Measurements from ENCODE around the gene ADAMTS2.
A peak's percentile ranks its signal among the peaks of the same experiment; 100 is the strongest.

The ADAMTS2 gene

DNA sequence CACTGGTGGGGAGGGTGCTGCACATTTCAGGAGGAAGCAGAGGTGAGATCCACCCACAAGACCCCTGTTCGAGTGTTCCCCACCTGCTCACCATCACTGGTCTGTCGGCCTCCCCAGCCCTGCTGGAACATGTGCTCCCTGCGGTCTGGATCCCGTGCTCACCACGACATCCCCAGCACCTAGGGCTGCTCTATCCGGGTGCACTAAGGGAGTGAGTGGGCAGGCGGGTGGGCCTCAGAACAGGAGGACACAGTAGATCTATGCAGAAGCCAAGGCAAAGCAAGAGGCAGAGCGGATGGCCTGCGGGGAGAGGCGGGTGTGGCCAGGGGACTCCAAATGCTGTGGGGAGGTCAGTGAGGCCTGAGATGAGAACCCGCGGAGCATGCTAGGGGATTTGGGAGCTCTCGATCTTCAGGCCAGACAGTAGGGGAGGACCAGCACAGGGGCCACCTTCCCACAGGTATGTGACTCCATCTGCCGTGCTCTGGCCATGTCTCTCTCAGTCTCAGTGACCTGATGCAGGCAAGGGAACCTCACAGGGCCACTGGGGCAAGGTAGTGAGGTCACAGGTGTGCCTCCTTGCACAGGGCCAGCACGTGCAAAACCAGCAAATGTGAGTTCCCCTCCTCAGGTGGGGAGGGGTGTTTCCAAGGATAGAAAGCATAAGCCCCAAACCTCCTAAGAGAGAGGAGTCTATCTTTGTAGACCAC, 150.9 kb downstream of the ADAMTS2 start:
- no peak for DNase-seq (ENCODE audit: low read depth)

- no peak for DNase-seq (ENCODE audit: low read depth)
Observed at GRCh38 chr5:179193746-179194145, 151.5 kb downstream of the ADAMTS2 start.

- DNase-seq (ENCODE audit: low read depth) = no peak
Observed at GRCh38 chr5:179192891-179193470, 152.3 kb downstream of the ADAMTS2 start.

DNA sequence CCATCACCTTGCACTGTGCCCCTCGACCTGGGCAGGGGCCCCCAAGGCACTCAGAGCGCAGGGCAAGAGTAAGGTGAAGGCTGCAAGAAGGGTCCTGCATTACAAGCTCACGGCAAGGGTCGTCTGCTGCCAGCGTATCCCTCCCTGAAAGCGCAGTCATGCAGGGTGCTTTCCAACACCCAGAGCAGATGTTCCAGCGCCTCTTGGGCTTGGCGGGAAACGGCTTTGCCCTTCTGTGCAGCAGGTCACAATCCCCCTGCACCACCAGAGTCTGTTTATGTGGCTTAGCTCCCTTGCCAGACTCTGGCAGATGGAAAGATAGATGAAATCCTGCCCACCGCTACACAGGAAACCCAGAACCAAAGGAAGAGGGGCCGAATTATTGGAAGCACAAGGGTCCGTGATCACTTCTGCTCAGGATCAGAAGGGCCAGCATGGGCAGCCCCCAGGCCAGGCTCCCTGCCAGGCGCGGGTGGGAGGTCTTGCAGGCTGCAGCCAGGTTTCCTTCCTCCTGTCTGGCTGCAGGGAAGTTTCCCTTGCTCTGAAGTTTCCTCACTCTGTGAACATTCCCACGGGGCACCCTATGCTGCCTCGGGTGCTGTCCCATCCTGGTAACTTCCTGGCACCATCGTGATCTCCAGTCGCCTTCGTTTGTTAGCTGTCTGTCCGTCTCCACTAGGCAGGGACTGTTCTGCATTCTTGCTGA, 152.9 kb downstream of the ADAMTS2 start:
- no peak for DNase-seq (ENCODE audit: low read depth)

DNA sequence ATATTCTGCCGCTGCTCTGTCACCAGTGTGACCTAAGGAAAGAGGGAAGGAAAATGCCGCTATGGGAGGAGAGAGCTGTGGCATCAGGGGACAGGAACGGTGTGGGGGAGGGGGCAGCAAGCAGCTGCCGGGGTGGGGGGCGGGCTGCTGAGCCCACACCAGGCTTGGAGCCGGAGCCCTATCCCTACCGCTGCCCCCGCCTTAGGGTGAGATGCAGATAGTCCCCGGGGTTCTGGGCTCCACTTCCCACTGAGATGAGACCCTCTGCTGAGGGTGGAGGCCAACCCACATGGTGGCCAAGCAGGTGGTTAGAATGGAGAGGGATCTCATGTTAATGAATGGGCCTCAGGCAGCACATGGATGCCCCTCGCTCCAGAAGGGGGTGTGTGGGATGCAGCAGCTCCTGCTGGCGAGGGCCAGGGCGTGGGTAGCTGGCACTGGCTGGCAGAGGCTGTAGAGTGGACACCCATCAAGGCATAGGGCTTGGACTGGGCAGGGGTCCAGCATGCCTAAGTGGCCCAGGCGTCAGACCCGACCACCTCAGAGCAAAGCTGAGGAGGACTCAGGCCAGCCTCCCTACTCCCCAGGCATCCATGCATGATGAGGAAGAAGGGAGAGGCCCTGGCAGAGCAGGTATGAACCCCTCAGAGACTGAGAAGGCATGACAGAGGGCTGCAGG, 153.6 kb downstream of the ADAMTS2 start:
- no peak for DNase-seq (ENCODE audit: low read depth)

- no peak for DNase-seq (ENCODE audit: low read depth)
Observed at GRCh38 chr5:179190851-179191505, 154.3 kb downstream of the ADAMTS2 start.

DNA sequence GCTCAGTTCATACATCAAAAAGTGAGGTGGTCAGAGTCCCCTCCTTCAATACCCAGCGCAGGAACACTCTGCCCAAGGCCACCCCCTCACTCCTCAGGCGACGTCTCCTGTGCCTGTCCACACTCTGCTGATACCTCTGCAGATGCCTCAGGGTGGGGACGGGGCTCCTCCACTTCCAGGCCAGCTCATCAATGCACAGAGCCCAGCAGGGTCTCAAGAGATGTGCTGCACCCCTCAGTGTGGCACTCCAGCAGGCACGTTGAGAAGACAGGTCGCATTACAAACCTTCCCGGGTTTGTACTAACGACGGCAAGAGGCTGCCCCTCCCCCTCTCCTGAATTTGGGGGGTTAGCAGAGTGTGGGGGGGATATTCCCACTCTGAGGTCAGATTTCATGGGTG, 156.6 kb downstream of the ADAMTS2 start:
- no peak for DNase-seq (ENCODE audit: low read depth)

DNA sequence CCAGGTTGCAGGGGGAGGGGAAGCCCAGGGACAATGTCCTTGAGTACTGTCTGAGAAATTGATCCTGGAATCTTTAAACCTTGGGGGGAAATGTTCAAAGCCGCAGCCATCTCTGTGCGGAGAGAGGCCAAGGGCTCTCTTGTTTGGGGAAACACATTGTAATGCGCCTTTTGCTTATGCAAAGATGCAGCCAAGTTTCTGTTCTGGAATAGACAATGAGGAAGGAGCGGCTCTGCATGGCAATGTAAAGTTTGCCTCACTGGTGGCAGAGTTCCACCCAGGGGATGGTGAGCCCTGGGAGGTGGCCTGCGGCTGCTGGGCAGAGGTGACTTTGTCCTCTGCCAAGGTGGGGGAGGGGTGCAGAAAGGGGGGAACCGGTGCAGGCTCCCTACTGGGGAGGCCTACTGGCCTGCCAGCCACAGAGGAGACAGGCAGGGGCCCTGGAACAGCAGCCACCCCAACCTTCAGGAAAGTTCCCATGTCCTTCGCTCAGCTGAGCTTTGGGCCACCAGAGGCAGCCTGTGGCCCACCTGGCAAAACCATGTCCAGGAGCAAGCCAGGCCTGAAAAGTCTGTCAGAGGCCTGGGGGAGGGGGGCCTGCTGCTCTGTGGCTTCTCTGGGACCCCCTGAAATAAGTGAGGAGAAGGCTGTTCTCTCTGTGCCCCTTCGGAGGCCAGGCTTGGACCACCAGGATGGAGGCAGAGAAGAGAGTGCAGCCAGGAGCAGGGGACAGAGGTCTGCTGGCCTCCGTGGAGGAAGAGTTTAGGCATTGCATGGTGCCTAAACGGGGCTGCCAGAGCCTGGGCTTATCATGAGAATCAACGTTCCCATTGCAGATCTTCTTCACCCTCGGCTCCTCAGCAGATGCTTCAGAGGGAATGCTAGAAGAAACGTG, 157.3 kb downstream of the ADAMTS2 start:
- DNase-seq (ENCODE audit: low read depth) = no peak

GRCh38 chr5:179187229-179187678, 158.0 kb downstream of the ADAMTS2 start:
- peak; percentile 25 for DNase-seq (ENCODE audit: low read depth)

GRCh38 chr5:179186801-179187200, 158.5 kb downstream of the ADAMTS2 start:
- no peak for DNase-seq (ENCODE audit: low read depth)

DNA sequence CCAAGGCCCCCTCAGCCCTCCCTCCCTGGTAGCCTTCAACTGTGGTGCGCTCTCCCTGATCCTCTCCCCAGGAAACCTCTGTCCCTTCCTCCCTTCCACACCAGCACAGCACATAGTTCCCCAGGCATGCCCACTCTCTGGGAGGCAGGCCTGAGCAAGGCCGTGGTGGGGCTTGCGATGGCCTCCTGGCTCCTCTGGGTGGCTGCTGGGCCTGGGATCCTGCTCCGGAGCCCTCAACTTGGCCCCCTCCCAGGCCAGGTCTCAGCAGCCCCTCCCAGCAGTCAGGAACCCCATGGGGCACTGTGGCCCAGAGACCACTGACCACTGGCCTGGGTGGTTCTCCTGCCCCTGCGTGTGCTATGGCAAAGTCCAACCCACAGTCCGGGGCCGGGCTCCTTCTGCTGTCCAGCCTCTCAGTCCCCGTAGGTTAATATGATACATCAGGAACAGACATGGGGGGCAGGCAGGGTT, 159.3 kb downstream of the ADAMTS2 start:
- DNase-seq (ENCODE audit: low read depth) = no peak

DNA sequence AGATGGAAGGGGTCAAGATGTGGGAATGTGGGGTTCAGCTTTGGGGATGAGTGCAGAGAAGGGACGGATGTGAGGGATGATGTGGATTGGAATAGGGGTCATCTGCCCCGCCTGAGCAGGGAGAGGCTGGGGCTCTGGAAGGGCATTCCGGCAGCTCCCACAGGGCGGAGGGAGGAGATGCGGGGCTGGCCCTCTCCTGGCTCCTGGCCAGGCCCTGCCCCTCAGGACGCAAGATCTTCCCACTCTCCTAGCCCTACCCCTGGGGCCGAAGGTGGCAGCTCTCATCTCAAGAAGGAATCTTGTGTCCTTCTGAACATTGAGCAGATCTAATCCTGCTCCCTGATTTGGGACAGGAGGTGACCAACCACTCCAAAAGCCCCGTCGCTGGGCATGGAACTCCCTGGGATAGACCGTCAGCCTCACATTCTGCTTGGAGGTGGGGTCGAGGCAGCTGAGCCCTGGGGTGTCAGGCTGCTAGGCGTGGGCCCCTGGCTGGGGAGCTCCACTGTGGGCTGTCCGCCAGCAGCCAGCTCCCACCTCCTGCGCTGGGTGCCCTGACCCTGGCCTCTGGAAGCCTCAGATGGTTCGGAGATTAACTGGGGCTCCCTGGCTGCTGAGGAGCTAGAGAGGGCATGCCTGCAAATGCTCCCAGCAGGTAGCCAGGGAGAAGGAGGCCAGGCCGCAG, 159.9 kb downstream of the ADAMTS2 start:
- DNase-seq (ENCODE audit: low read depth) = no peak

DNA sequence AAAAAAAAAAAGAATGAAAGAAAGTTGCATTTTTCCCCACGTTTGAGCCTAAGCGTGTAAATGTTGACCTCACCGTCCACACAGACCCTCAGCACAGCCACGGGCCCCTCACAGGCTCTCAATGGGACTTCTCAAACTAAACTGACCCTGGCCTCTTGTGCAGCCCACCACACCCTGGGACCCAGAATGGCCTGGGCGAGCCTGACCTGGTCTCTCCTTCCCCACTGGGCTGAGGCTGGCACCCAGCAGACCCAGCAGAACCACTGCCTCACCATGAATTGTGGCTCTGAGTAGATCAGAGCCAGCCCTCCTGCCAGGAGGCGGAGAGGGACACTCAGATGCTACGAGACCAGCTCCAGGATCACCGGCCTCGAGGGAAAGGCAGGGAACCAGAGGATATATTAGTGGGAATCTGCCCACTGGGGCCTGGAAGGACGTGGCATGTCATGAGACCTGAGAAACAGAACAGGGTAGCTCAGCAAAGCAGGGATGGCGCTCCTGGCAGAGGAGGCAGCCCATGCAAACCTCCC, 160.7 kb downstream of the ADAMTS2 start:
- DNase-seq (ENCODE audit: low read depth) = no peak

GRCh38 chr5:179183481-179183880, 161.8 kb downstream of the ADAMTS2 start:
- DNase-seq (ENCODE audit: low read depth) = no peak

- no peak for DNase-seq (ENCODE audit: low read depth)
Observed at GRCh38 chr5:179182601-179183000, 162.7 kb downstream of the ADAMTS2 start.

- DNase-seq (ENCODE audit: low read depth) = no peak
Observed at GRCh38 chr5:179181988-179182387, 163.3 kb downstream of the ADAMTS2 start.

DNA sequence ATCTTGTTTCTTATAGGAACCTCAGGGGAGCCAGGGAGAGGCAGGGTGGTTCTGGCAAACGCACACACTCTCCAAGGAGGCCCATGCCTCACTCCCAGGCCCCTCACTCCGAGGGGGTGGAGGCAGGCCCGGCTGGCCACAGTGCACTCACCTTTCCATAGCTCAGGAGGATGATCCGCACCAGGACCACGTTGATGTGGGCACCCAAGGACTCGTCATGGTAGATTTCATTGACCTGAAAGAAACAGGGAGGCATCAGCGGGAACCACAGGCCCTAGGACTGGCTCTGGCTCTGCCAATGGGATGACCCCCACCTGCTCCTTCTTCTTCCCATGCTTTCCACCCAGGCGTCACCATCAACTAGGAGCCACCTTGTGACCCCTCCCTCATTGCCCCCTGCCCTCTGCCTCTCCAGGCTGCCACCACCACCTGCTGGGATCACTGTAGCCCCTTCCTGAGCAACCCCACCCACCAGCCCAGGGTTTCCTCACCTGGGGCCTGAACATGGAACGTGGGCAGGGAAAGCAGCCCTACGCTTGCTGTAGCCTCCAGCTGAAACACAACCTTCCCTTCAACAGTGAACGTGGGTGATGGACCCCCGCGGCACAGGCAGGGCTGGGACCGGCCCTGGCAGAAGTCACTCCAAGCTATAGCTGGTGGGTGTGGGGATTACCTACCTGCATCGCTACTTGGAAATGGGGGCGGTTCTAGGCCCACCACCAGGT, 164.2 kb downstream of the ADAMTS2 start:
- DNase-seq (ENCODE audit: low read depth) = no peak

GRCh38 chr5:179180061-179180610, 165.1 kb downstream of the ADAMTS2 start:
- no peak for DNase-seq (ENCODE audit: low read depth)

Data from ELR (cell line).